ENCODE measurements around the gene WDR81. TPM values are rescaled to one million over a fixed set of nuclear protein-coding genes. Genes with fewer than 3 reads are reported as not detected.

Gene WDR81
- total RNA-seq, 1 experiment from 2014 or later, result 20.5 TPM

DNA sequence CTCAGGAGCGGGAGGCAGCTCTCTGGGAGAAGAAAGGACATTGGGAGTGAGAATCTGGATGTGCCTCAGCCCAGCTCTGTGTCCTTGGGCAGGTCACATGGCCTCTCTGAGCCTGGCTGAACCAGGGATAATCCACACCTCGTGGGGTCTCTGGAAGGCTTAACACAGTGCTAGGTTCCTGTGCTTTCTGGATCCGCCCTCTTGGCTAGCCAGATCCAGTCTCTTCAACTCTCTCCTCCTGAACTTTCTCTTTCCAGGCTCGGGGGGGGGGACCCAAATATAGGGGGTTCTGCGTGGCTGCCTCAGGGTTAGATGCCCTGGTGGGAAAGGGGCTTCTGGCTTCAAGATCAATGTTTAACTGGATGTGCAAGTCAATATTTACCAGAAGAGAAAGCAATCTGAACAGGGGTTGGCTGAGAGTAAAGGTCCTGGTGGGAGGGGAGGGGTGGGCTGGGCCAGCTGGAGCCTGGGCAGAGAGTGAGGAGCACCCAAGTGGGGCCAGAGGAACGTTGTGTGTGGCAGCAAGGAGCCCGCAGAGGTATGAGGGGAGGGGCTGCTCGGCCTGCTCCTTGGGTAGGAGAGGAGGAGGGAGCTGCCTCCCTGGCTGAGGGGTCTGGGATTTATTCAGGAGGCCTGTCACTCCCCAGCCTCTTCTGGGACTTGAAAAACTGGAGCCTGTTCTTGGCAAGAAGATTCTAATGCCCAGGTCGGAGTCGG lies 18.0 kb downstream of the WDR81 start, which contains the start of gene SERPINF2:
SERPINF2 (plus strand) TSS at position 501 of the 717 bp plus-strand sequence. CDS start 2,125 bp downstream, outside the sequence.
- Histone ChIP-seq H3K27me3 (ENCODE audit: insufficient read depth, low read depth) (no peaks in the 10 kb centered on the region; the same call in 1 of the 2 replicates), H3K27ac (no peak within 1 kb of the TSS), H3K36me3 (ENCODE audit: low read depth) (no peaks in the 10 kb centered on the region), H3K79me2 (ENCODE audit: low read depth) (no peaks in the 10 kb centered on the region), H2AFZ (no peak within 1 kb of the TSS), H3K9me2 (ENCODE audit: insufficient read depth) (no peaks in the 10 kb centered on the region), H3K4me3 (no peak within 1 kb of the TSS), H3K9me3 (ENCODE audit: insufficient read depth, low read depth) (no peaks in the 10 kb centered on the region), H3K4me2 (no peak within 1 kb of the TSS), H4K20me1 (ENCODE audit: insufficient read depth) (no peaks in the 10 kb centered on the region), H3F3A (ENCODE audit: insufficient read depth, low read depth) (no peaks in the 10 kb centered on the region), H3K4me1 (replicated peaks; ENCODE audit: insufficient read depth) (no peaks in the 10 kb centered on the region)
- POLR2A ChIA-PET (ENCODE audit: unreplicated experiment), result no interaction called here
- intact Hi-C loops (cut with micrococcal nuclease; ENCODE audit: unreplicated experiment), result no loop called here
- CTCF ChIA-PET, result no interaction called here
- BruUV-seq (replicated peaks), result no TSS peak
- TF ChIP-seq EZH2 (IDR thresholded peaks at IDR 0.05; ENCODE audit: low read depth), result no peak
- TF ChIP-seq, protein P1, sequence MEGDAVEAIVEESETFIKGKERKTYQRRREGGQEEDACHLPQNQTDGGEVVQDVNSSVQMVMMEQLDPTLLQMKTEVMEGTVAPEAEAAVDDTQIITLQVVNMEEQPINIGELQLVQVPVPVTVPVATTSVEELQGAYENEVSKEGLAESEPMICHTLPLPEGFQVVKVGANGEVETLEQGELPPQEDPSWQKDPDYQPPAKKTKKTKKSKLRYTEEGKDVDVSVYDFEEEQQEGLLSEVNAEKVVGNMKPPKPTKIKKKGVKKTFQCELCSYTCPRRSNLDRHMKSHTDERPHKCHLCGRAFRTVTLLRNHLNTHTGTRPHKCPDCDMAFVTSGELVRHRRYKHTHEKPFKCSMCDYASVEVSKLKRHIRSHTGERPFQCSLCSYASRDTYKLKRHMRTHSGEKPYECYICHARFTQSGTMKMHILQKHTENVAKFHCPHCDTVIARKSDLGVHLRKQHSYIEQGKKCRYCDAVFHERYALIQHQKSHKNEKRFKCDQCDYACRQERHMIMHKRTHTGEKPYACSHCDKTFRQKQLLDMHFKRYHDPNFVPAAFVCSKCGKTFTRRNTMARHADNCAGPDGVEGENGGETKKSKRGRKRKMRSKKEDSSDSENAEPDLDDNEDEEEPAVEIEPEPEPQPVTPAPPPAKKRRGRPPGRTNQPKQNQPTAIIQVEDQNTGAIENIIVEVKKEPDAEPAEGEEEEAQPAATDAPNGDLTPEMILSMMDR (conservative IDR thresholded peaks at IDR 0.05), result no peak
- DNase-seq, result no peak

DNA sequence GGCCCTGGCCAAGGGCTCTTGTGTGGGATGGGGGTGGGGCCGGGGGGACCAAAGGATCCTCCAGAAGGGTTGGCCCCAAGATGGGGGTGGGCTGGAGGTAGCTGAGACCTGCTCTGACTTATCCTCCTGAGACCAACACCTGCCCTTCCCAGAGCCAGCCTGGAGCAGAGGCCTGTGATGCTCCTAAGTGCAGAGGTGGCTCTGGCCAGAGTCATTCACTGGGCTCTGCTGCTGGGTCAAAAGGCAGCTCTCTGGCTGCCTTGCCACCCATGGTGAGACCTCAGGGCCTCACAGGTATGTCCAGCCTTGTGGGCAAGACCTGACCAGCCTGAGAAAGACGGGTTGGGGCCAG lies 18.6 kb downstream of the WDR81 start:
- Histone ChIP-seq H3K79me2 (ENCODE audit: low read depth) (no peaks in the 10 kb centered on the region), H3K4me1 (replicated peaks; ENCODE audit: insufficient read depth) (no peaks in the 10 kb centered on the region), H2AFZ (no peak overlapping the region), H3K36me3 (ENCODE audit: low read depth) (no peaks in the 10 kb centered on the region), H4K20me1 (ENCODE audit: insufficient read depth) (no peaks in the 10 kb centered on the region), H3K9me3 (ENCODE audit: insufficient read depth, low read depth) (no peaks in the 10 kb centered on the region), H3K4me2 (no peak overlapping the region), H3K9me2 (ENCODE audit: insufficient read depth) (no peaks in the 10 kb centered on the region), H3K27me3 (ENCODE audit: insufficient read depth, low read depth) (no peaks in the 10 kb centered on the region; the same call in 1 of the 2 replicates), H3K4me3 (no peak overlapping the region), H3K27ac (no peak overlapping the region), H3F3A (ENCODE audit: insufficient read depth, low read depth) (no peaks in the 10 kb centered on the region; the same call in 1 of the 2 replicates)
- TF ChIP-seq, protein P1 (conservative IDR thresholded peaks at IDR 0.05), result no peak
- TF ChIP-seq EZH2 (IDR thresholded peaks at IDR 0.05; ENCODE audit: low read depth), result no peak
- no TSS peak for BruUV-seq (replicated peaks)
- ChIA-PET POLR2A (ENCODE audit: unreplicated experiment) (no interaction called here), CTCF (no interaction called here)
- intact Hi-C loops (cut with micrococcal nuclease; ENCODE audit: unreplicated experiment), result no loop called here
- DNase-seq, result no peak

DNA sequence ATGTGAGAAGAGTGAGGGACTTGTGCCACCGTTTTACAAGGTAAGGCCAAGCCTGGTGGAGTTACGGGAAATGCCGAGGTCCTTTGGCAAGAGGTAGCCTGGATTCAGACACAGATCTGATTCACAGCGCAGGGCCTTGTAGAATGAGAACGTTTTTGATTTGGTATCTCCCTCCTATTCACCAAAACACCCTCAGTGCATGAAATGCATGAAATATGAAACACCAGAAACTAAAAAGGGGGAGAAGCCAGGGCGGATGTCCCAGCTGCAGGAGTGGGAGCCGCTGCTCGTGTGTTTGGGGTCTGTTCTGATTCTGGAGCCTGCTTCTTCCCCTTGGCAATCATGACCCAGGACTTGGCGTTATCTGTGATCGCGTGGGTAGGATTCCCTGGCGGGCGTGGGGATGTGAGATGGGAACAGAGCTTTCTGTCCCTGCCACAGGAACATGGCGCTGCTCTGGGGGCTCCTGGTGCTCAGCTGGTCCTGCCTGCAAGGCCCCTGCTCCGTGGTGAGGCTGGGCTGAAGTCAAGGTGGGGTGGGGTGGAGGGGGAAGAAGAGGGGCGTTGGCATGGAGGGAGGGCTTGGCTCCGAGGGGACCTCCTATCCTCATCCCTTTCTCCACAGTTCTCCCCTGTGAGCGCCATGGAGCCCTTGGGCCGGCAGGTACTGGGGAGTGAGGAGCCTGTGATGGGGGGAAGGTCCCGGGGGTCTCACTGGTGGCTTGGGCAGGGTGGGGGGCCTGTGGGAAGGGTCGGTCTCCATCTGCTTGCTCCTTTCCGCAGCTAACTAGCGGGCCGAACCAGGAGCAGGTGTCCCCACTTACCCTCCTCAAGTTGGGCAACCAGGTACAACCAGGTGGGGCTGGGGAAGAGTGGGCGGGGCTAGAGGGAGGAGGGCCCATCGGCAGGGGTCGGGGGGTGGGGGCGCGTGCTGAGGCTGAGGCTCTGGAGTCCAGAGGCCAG lies 20.3 kb downstream of the WDR81 start:
- H3K9me3 ChIP-seq (ENCODE audit: insufficient read depth, low read depth), result no peaks in the 10 kb centered on the region
- no peak for DNase-seq
- intact Hi-C loops (cut with micrococcal nuclease; ENCODE audit: unreplicated experiment), result no loop called here
- BruUV-seq (replicated peaks), result no TSS peak
- ChIA-PET POLR2A (ENCODE audit: unreplicated experiment) (no interaction called here), CTCF (no interaction called here)
- H4K20me1 ChIP-seq (ENCODE audit: insufficient read depth), result no peaks in the 10 kb centered on the region
- H3F3A ChIP-seq (ENCODE audit: insufficient read depth, low read depth), result peaks cover 6% of the 10 kb centered on the region; the same call in 1 of the 2 replicates
- H3K4me1 ChIP-seq (replicated peaks; ENCODE audit: insufficient read depth), result peaks cover 5% of the 10 kb centered on the region; the same call in 1 of the 2 replicates
- no peak overlapping the region for H3K4me3 ChIP-seq
- no peak overlapping the region for H2AFZ ChIP-seq
- no peaks in the 10 kb centered on the region for H3K36me3 ChIP-seq (ENCODE audit: low read depth)
- no peaks in the 10 kb centered on the region for H3K79me2 ChIP-seq (ENCODE audit: low read depth)
- H3K27me3 ChIP-seq (ENCODE audit: insufficient read depth, low read depth), result no peaks in the 10 kb centered on the region; the same call in 1 of the 2 replicates
- H3K4me2 ChIP-seq, result no peak overlapping the region
- TF ChIP-seq, protein P1 (conservative IDR thresholded peaks at IDR 0.05), result no peak
- no peak for TF ChIP-seq EZH2 (IDR thresholded peaks at IDR 0.05; ENCODE audit: low read depth)
- H3K9me2 ChIP-seq (ENCODE audit: insufficient read depth), result no peaks in the 10 kb centered on the region
- no peak overlapping the region for H3K27ac ChIP-seq
